ENCODE data around the gene EYS.
A peak's percentile ranks its signal among the peaks of the same experiment; 100 is the strongest.
"Not testable (repeated sequence)": the region's sequence is repeated elsewhere in the genome, so short reads cannot be mapped to it uniquely, and the experiment has no call there.

Gene EYS

DNA sequence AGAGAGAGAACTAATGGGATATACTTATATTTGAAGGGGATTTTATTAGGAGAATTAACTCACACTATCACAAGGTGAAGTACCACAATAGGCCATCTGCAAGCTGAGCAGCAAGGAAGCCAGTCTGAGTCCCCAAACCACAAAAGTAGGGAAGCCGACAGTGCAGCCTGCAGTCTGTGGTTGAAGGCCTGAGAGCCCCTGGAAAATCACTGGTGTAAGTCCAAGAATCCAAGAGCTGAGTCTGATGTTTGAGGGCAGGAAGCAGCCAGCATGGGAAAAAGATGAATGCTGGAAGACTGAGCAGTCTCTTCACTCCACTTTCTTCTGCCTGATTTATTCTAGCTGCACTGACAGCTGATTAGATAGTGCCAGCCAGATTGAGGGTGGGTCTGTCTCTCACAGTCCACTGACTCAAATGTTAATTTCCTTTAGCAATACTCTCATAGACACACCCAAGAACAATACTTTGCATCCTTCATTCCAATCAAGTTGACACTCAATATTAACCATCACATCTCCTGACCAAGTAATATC lies 1247.5 kb downstream of the EYS start:
- DNase-seq (ENCODE audit: low read depth): no peak

DNA sequence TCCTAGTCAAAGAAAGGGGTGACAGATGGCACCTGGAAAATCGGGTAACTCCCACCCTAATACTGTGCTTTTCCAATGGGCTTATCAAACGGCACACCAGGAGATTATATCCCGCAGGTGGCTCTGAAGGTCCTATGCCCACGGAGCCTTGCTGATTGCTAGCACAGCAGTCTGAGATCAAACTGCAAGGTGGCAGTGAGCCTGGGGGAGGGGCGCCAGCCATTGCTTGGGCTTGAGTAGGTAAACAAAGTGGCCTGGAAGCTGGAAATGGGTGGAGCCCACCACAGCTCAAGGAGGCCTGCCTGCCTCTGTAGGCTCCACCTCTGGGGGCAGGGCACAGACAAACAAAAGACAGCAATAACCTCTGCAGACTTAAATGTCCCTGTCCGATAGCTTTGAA lies 1258.9 kb downstream of the EYS start:
- DNase-seq (ENCODE audit: low read depth): not testable (repeated sequence)

DNA sequence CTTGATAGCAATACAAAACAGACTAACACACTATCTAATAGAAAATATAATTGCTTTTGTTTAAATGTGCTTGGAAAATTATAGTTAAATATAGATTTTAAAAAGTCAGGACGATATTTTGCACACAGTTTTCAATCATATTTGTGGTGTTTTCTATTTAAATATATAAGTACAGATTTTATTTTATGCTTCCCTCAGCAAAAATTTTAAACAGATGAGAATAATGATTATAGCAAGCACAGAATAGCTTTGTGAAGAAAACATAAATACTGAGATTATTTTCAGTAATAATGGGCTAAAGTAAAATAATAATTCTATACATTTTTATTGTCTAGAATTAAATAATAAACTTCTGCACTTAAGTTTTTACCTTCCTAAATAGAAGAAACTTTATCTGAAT lies 1262.0 kb downstream of the EYS start:
- DNase-seq (ENCODE audit: low read depth): no peak

DNA sequence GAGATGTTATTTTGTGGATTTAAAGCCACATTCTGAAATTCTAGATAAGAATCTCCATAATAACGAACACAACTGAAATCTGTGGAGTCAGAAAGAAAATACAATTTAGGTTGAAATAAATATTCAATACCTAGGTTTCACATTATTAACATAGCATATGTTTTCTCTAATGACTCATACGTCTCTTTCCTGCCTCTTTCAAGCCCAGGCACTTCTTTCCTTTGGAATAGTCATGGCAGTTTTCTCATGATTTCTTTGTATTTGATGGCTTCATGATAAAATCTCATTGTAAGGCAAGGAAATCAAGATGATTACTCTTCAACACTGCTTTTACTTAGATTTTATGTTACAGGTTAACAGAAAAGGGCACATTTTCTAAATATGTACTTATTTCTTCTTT lies 1267.8 kb downstream of the EYS start:
- DNase-seq (ENCODE audit: low read depth): no peak

DNA sequence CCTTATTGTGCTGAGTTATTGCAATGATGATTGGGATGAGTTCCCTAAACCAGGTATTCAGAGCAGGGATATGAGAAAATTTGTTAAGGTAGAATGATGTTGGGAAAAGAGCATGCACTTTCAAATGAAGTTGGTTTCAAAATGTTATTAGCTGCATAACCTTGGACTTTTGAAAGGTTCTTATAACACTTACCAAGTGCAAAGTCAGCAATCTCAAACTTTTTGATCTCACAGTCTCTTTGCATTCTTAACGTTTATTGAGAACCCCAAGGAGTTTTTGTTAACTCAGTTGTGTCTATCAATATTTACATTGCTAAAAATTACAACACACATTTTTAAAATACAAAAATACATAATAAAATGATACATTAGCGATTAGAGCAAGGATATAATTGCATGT lies 1269.0 kb downstream of the EYS start:
- no peak for DNase-seq (ENCODE audit: low read depth)

DNA sequence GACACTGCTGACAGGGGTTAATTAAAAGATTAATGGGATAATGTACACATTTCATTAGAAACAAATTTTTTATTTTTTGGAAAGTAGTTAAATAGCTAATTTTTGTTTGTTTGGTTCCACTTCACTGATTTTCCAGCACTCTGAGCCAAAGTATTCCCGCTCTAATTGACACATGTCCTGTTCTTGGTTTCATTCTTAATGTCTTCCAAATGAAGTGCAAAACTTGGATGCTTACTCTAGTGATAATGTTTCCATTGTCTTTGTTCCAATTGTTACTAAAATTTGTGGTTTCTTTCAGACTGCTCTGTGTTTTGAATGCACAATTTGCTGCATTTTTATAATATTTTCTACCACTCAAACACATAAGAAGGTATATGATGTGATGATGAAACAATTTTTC lies 1277.1 kb downstream of the EYS start:
- no peak for DNase-seq (ENCODE audit: low read depth)

DNA sequence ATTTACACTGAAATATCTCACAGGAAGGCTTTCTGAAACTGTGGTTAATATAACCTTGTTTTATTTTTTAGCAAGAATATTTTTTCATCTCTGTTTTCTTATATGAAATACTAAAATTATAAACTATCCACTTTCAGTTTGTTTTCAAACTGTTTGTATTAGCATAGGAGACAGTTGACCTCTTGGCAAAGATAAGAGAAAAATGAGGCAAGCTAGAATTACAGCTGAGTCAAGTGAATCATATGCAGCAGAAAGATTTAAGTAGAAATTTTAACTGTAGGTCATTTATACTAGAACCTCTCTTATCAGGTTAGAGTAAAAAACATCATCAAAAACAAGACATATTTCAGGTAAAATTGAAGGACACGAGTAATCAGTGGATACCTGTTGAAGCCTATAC lies 1278.8 kb downstream of the EYS start:
- no peak for DNase-seq (ENCODE audit: low read depth)

DNA sequence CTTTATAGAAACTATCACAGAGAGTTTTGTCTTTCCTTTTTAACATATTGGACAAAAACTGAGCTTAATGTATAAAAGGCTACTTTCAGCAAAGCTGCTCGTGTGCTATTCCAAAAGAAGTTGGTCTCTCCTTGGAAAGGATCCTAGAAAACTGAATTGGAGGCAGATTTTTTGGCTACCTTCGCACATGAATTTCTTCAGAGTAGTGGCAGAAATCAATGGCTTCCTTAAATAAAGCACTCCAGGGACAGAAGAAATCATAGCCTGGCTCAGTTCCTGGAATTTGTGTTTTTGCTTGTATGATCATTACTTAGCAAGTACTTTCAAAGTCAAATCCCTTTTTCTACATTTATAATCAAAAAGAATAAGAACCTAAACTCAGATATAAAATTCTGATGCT lies 1291.1 kb downstream of the EYS start:
- no peak for DNase-seq (ENCODE audit: low read depth)

DNA sequence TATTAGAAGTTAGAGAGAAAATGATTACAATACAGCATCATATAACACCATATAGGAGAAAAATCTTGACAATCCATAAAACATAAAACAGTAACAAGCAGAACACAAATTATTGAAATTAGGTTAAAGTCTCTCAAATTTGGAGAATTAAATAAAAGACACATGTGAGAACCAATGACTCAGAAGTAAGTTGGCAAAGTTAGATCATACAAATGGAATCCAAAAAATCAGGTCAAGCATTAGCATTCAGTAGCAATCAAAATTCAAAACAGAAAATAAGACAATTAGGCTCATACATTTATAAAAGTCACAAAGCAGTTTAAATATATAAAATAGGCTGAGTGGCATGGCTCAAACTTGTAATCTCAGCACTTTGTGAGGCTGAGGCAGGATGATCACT lies 1295.8 kb downstream of the EYS start:
- no peak for DNase-seq (ENCODE audit: low read depth)

DNA sequence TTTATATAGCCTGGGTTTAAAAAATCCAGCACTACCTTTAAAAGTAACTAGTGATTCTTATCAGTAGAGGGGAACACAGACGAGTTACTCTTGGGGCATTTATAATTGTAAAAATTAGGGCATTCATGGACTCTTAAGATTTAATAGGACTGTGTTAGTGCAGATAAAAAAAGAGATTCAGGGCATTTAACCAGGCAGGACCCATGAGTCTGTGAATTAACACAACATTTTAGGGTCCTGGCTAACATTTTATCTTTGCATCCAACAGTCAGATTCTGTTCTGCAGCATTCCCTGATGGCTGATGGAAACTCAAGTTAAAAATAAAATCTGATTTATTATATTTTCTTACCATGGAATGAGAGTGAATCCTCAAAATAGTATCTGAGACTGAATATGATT lies 1297.1 kb downstream of the EYS start:
- DNase-seq (ENCODE audit: low read depth): no peak

DNA sequence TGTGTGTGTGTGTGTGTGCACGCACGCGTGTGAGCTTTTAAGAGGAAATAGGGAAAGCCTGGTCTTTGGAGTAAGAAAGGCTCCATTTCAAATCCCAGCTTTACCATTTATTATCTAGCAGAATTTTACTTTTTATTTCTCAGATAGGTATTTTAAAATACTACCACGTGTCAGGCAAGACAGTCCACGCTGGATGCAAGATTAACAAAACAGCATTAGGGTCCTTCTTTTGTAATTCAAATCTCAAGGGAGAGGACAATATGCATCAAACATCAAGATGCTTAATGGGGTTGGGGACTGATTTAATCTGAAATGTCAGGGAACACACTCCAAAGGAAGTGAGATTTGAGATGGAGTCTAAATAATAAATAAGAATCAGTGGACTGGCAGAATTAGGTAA lies 1302.6 kb downstream of the EYS start:
- DNase-seq (ENCODE audit: low read depth): no peak

DNA sequence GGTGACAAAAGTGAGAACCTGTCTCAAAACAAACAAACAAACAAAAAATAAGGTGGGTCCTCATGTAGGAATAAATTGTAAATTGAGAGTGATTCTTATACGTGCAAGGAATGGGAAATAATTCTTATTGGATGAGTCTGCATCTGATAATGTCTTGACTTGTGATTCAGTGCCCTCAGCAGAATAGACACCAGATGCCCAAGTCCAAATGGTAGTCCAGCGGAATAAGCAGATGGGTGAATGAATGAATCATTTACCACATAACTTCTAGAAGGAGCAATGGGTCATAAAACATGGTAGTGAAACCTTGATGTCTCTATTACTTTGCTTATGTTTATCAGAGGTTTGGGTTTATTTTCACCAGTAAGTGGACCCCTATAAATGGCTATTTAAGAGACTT lies 1323.7 kb downstream of the EYS start:
- no peak for DNase-seq (ENCODE audit: low read depth)

DNA sequence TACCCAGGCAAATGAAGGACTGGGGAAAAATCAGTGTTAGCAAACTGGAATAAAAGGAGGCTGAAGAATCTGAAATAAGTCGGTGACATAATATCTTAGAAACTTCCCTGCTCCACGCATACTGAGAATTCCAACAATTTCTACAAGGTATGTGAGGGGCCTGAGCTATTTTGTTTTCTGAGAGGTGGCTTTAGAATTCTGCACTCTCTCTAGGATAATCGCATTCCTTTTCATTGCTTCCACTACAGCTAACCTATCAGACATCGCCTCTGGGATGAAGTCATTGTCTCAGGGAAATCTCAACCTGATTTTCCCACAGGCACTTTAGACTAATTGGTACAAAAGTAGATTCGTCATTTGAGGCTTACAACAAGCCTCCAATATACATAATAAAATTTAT lies 1330.6 kb downstream of the EYS start:
- no peak for DNase-seq (ENCODE audit: low read depth)

DNA sequence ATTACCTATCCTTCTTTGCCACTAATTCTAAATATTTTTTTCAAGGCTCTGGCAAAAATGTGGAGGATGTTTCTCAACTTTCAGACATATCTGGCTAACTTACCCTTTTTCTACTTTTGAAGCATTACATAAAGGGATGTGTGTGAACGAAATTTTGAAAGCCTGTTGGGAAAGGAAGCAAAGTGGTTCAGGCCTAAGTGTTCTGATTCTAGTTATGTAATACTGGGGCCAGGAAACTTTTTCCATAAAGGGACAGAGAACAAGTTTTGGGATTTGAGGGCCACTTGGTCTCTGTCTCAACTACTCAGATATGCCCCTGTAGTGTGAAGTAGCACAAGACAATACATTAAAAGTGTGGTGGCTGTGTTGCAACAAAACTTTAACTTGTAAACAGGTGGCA lies 1349.6 kb downstream of the EYS start:
- DNase-seq (ENCODE audit: low read depth): no peak

DNA sequence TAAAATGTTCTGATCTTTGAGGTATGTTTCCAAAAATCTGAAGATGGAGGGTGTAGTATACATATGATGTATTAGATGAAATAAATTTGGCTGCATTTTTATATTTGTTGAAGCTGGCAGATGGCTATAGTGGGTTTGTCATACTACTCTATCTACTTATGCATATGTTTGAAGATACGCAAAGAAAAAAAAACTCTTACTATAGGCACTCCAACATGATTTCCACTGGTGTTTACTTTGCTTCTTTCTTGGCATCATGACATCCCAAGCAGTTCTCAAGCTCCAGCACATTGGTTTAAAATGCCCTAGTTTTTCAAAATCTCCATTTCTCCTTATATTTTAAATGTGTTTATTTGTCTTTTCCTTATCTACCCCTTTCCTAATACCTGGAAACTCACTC lies 1359.6 kb downstream of the EYS start:
- DNase-seq (ENCODE audit: low read depth): no peak

DNA sequence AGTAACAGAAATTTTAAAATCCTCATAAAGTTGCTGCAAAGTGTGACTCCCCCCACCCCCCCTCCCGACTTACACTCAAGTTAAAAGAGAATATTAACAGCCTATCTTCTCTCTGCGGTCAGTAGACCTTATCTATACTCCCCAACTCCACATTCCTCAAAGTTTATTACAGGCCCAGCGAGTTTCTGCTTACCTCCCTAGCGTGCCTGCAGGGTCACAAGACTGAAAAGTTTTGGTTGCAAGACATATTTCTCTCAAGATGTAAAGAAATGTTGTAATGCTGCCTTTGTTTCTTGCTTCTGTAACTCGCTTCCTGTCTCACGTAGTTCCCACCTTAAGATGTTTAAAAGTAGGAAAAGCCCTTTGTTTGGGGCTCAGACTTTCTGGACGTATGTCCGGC lies 1371.8 kb downstream of the EYS start:
- DNase-seq (ENCODE audit: low read depth): no peak

DNA sequence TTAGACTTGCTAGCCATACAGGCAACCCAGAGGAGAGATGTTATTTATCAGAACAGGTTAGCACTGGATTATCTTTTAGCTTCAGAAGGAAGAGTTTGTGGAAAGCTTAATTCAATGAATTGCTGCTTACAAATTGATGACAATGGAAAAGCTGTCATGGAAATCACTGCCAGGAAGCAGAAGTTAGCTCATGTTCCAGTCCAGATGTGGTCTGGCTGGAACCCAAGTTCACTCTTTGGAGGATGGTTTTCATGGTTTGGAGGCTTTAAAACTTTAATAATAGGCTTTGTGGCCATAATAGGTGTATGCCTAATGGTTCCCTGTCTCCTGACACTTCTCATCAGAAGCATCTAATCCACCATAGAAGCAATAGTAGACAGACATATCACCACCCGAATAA lies 1372.4 kb downstream of the EYS start:
- DNase-seq (ENCODE audit: low read depth): no peak

DNA sequence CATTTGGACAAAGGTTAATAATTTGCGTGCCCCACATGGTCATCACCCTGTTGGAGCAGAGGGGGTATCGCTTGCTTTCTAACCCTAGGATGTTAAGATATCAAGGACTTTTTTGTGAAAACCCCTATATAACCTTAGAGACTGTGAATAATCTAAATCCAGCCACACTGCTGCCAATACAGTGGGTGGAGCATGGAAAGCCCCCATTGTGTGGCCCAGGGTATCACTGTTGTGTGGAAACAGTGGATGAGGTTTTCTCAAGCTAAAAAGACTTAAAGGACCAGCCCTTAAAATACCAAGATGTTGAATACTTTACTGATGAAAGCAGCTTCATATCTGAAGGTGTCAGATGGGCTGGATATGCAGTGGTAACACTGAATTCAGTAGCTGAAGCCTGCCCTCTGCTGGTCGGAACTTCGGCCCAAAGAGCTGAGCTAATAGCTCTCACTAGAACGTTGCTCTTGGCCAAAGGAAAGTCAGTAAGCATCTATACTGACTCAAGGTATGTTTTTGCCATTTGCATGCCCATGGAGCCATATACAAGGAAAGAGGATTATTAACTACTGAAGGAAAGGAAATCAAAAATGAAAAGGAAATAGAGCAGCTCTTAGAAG lies 1376.2 kb downstream of the EYS start:
- peak; percentile 17 for DNase-seq (ENCODE audit: low read depth)

DNA sequence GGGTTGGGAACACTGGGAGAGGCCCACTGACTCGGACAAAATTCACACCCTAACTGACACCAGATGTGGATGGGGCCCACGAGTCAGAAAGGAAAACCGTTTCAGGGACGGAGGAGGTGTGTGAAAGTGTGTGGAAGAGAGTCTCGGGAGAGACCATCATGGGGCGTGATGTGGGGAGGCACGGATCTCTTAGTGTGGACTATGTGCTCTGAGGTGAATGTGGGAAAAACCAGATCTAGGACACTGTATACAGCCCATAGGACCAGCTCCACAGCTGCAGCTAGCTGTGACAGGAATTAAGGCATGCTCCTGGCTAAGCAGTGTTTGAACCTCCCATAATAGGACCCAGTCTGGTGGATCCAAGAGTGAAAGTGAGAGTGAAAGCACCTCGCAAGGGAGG lies 1380.1 kb downstream of the EYS start:
- DNase-seq (ENCODE audit: low read depth): no peak

DNA sequence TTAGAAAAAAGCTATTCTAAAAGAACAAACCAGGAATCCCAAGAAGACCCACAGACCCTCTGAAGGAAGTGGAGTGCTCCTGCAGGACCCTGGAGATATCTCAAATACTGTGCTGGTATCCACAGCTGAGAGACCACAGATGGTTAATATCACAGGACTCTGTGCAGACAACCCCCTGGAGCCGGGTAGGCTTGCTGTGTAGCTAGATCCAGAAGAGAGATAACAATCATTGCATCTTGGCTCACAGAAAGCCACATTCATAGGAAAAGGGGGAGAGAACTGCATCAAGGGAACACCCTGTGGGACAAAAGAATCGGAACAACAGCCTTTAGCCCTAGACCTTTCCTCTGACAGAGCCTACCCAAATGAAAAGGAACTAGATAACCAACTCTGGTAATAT lies 1381.9 kb downstream of the EYS start:
- DNase-seq (ENCODE audit: low read depth): no peak

DNA sequence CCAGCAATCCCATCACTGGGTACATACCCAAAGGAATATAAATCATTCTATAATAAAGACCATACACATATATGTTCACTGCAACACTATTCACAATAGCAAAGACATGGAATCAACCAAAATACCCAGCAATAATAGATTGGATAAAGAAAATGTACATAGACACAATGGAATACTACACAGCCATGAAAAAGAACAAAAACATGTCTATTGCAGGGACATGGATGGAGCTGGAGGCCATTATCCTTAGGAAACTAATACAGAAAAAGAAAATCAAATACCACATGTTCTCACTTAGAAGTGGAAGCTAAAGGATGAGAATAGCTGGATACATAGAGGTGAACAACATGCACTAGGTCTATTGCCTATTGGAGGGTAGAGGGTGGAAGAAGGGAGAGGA lies 1396.8 kb downstream of the EYS start:
- DNase-seq (ENCODE audit: low read depth): no peak

DNA sequence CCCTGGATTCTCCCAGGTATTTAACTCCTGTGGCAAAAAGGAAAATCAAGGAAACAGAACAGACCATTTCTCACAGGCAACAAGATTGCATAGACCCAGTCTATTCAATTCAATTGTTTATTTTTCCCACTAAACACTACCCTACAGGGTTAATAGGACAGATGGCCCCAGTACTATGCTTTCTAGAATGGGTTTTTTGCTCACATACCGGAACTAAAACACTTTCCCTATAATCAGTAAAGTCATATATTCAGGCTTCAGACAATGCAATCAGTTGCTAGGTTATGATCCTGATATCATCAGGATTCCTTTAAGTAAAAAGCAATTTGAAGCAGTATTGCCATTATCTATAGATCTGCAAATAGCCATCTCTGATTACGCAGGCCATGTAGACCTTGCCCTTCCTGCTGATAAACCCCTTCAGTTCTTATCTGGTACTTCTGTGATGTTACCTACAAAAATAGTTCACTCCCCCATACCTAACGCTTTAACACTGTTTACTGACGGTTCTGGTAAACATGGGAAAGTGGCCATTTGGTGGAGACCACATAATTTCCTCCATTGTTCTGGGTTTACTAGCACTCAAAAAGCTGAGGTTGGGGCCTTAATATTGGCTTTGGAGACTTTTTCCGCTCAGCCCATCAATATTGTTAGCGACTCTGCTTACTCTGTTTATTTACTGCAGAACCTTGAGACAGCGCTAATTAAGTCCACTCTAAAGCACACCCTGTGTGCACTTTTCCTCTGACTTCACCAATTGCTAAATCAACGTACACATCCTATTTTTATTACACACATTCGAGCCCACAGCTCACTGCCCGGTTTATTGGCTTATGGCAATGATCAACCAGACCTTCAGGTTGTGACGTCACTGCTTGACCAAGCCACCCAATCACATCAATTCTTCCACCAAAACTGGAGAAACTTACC lies 1405.5 kb downstream of the EYS start:
- DNase-seq (ENCODE audit: low read depth): no peak

DNA sequence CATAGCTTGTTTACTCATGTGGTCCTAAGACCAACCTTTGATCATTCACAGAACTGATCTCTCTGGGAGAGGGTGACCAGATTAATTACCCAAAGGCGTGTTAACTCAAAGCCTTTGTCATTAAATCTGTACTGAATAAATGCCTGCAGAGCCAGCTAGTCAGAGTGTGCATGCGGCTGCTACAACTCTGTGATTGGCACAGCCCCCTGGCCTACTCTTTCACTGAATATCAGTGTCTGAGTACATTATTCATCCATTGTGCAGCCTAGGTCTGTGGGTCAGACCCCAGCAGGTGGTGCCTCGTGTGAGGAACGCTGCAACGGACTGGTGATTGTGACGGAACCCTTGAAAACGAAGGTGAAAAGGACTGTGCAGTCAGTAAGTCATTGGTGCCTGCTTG lies 1407.8 kb downstream of the EYS start:
- no peak for DNase-seq (ENCODE audit: low read depth)

DNA sequence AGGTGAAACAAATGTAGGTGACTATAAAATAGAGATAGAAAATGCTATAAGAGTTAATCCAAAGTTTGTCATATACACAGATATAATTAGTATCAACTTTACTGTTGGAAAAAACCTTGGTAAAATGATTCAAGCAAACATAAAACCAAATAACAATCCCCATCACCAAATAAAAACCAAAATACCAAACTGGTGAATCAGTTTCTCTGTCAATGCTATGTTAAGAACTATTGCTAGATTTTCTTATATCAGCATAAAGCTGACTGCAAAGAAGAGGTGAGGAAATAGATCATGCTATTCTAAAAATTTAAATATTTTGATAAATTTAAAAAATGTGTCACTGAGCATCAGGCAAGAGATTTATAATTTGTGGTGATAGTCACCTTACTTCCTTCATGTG lies 1413.0 kb downstream of the EYS start:
- DNase-seq (ENCODE audit: low read depth): no peak

All from non-pigmented ciliary epithelial cell (primary cell).